Astrocyte of the cerebellum (primary cell): ENCODE data around the gene CWF19L1.
"Not testable (repeated sequence)": the region's sequence is repeated elsewhere in the genome, so short reads cannot be mapped to it uniquely, and the experiment has no call there.

ENCODE experiments used
- DNase-seq: peaks from one replicate; pipeline ENCODE4 v3.0.0-alpha.2; 2011; ENCODE audit warnings: low read depth
- H3K4me3 ChIP-seq: 2 replicates; pipeline ENCODE4 v1.5.1; 2011; ENCODE audit warnings: mild to moderate bottlenecking, low read depth, low read length, moderate library complexity
- CTCF ChIP-seq: IDR thresholded peaks from 2 replicates; pipeline ENCODE4 v1.5.1; 2012; ENCODE audit warnings: low read length, low read depth, moderate library complexity, mild to moderate bottlenecking; ENCODE audit errors: missing control alignments
- in situ Hi-C: cut with HindIII; loops from 2 replicates; pipeline ENCODE4 v1.10.0; 2017; ENCODE audit warnings: low sequenced_read_pairs

The CWF19L1 gene

GRCh38 chr10:100287756-100288155 lies 20.3 kb upstream of the CWF19L1 start:
- TF ChIP-seq CTCF, result no peak
- in situ Hi-C loops, result no loop called here
- H3K4me3 ChIP-seq, result no peak overlapping the region
- no peak for DNase-seq

- peak; percentile 72 for DNase-seq
- TF ChIP-seq CTCF, result peak; percentile 4
- H3K4me3 ChIP-seq, result peak within 1 kb of the TSS; percentile 71
- in situ Hi-C loops, result no loop called here
These were observed 18.9 kb upstream of the CWF19L1 start, which contains the start of gene BLOC1S2 for GRCh38 chr10:100286051-100287033. TSS of gene BLOC1S2 (minus strand) at chr10:100286680. CDS start at chr10:100286659, 21 bp downstream.

DNA sequence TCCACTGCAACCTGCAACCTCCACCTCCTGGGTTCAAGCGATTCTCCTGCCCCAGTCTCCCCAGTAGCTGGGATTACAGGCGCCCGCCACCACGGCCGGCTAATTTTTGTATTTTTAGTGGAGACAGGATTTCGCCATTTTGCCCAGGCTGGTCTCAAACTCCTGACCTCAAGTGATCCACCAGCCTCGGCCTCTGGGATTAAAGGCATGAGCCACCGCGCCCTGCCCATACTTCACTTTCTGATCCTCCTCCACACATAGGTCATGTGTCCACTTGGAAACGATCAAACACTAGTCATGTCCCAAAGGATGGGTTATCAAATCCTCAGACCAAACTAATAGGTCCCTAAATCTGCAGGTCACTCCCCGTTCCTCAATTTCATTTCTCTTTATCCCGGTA lies 17.9 kb upstream of the CWF19L1 start:
- DNase-seq, in situ Hi-C loops: not testable (repeated sequence)
- H3K4me3 ChIP-seq, result peak overlapping the region; percentile 71

- in situ Hi-C loops, result no loop called here
- no peak overlapping the region for H3K4me3 ChIP-seq
- no peak for DNase-seq
- TF ChIP-seq CTCF, result no peak
These were observed 15.5 kb upstream of the CWF19L1 start for GRCh38 chr10:100282907-100283306.

DNA sequence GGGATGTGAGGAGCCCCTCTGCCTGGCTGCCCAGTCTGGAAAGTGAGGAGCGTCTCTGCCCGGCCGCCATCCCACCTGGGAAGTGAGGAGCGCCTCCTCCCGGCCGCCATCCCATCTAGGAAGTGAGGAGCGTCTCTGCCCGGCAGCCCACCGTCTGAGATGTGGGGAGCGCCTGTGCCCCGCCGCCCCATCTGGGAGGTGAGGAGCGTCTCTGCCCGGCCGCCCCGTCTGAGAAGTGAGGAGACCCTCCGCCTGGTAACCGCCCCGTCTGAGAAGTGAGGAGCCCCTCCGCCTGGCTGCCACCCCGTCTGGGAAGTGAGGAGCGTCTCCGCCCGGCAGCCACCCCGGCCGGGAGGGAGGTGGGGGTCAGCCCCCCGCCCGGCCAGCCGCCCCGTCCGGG lies 9.5 kb upstream of the CWF19L1 start:
- in situ Hi-C loops, result not testable (repeated sequence)

DNA sequence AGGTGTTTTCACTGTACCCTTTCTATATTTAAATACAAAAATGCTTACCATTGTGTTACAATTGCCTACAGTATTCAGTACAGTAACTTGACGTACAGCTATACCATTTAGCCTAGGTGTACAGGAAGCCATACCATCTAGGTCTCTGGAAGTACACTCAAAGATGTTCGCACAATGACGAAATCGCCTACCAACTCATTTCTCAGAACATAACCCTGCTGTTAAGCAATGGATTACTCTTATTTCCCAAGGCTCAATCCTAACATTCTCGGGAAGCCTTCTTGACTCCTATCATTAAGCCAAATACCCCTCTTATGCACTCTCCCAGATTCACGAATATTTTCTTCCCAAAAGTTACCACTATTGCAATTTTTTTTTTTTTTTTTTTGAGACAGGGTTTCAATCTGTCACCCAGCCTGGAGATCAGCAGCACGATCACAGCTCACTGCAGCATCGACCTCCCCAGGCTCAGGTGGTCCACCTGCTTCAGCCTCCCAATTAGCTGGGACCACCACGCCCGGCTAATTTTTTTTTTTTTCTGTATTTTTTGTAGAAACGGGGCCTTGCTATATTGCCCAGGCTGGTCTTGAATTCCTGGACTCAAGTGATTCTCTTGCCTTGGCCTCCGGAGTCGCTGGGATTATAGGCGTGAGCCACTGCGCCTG lies 1.5 kb downstream of the CWF19L1 start:
- in situ Hi-C loops, result no loop called here

More for the DNA sequence above, 9.5 kb upstream of the CWF19L1 start:
- not testable (repeated sequence) for DNase-seq, H3K4me3 ChIP-seq

GRCh38 chr10:100254191-100254590 lies 13.2 kb downstream of the CWF19L1 start:
- H3K4me3 ChIP-seq, result no peak overlapping the region
- no peak for DNase-seq
- TF ChIP-seq CTCF, result no peak
- in situ Hi-C loops, result no loop called here

More for the DNA sequence above, 1.5 kb downstream of the CWF19L1 start:
- TF ChIP-seq CTCF, result no peak
- no peak for DNase-seq
- peak overlapping the region; percentile 100 for H3K4me3 ChIP-seq
